Loucy (cell line): ENCODE measurements around the gene MADD.

Experiments used
- H2AFZ ChIP-seq: fragments of 200-600 bp; sonication (generic); 2 replicates; pipeline ENCODE4 v1.6.0; 2016; ENCODE audit warnings: antibody characterized with exemption, mild to moderate bottlenecking, low read length, moderate library complexity
- H3F3A ChIP-seq: fragments of 200-600 bp; 2 replicates; pipeline ENCODE4 v1.6.0; 2016; ENCODE audit warnings: antibody characterized with exemption, low read depth, mild to moderate bottlenecking
- H3K27me3 ChIP-seq: fragments of 200-600 bp; sonication (generic); 2 replicates; pipeline ENCODE4 v1.6.1; 2014; ENCODE audit warnings: low read length, mild to moderate bottlenecking; ENCODE audit not compliant: insufficient read depth, poor library complexity, severe bottlenecking
- H3K36me3 ChIP-seq: fragments of 200-600 bp; sonication (generic); 2 replicates; pipeline ENCODE4 v1.6.1; 2016; ENCODE audit warnings: low read length; ENCODE audit not compliant: insufficient read depth
- H3K4me1 ChIP-seq: fragments of 200-600 bp; sonication (generic); 2 replicates; pipeline ENCODE4 v1.5.1; 2014; ENCODE audit warnings: low read length, mild to moderate bottlenecking; ENCODE audit not compliant: insufficient read depth, poor library complexity, severe bottlenecking
- H3K4me2 ChIP-seq: fragments of 200-600 bp; sonication (generic); 2 replicates; pipeline ENCODE4 v1.6.0; 2014; ENCODE audit warnings: antibody characterized with exemption, low read length, low read depth, mild to moderate bottlenecking; ENCODE audit not compliant: poor library complexity, severe bottlenecking
- H3K4me3 ChIP-seq: fragments of 200-600 bp; sonication (generic); 2 replicates; pipeline ENCODE4 v1.5.1; 2014; ENCODE audit warnings: low read length, mild to moderate bottlenecking, mixed read lengths; ENCODE audit not compliant: poor library complexity, severe bottlenecking
- H3K79me2 ChIP-seq: fragments of 200-600 bp; sonication (generic); 2 replicates; pipeline ENCODE4 v1.6.1; 2014; ENCODE audit warnings: low read length; ENCODE audit not compliant: insufficient read depth
- H3K9ac ChIP-seq: fragments of 200-600 bp; sonication (generic); 2 replicates; pipeline ENCODE4 v1.6.0; 2014; ENCODE audit warnings: mild to moderate bottlenecking, low read depth, low read length, moderate library complexity; ENCODE audit not compliant: poor library complexity, severe bottlenecking
- H3K9me2 ChIP-seq: fragments of 200-600 bp; sonication (generic); replicated peaks from 2 replicates; pipeline ENCODE4 v1.6.1; 2016; ENCODE audit warnings: low read depth, low read length, mixed read lengths
- H3K9me3 ChIP-seq: fragments of 200-600 bp; sonication (generic); 2 replicates; pipeline ENCODE4 v1.6.1; 2014; ENCODE audit warnings: mild to moderate bottlenecking, antibody characterized with exemption, low read length, low read depth; ENCODE audit not compliant: insufficient read depth
- H4K20me1 ChIP-seq: fragments of 200-600 bp; sonication (generic); 2 replicates; pipeline ENCODE4 v1.6.0; 2014; ENCODE audit warnings: antibody characterized with exemption, low read length, mild to moderate bottlenecking; ENCODE audit not compliant: insufficient read depth, poor library complexity, severe bottlenecking
- CTCF ChIP-seq: fragments of 200-600 bp; sonication (generic); conservative IDR thresholded peaks from 2 replicates; pipeline ENCODE4 v1.5.1; 2014; ENCODE audit warnings: mild to moderate bottlenecking, antibody characterized with exemption, low read length
- EZH2phosphoT487 ChIP-seq: fragments of 200-600 bp; IDR thresholded peaks from 2 replicates; pipeline ENCODE4 v1.6.1; 2018; ENCODE audit warnings: antibody characterized with exemption, mild to moderate bottlenecking, moderate library complexity, borderline replicate concordance

Gene MADD

GRCh38 chr11:47264119-47264518 lies 5.8 kb upstream of the MADD start:
- no peak overlapping the region for H3K4me2 ChIP-seq
- H3K79me2 ChIP-seq: no peaks in the 10 kb centered on the region
- H3K9me2 ChIP-seq: no peaks in the 10 kb centered on the region
- H3K9me3 ChIP-seq: no peaks in the 10 kb centered on the region
- TF ChIP-seq CTCF: no peak
- no peak for TF ChIP-seq EZH2phosphoT487
- H3F3A ChIP-seq: peaks cover 7% of the 10 kb centered on the region
- H3K4me3 ChIP-seq: no peak overlapping the region
- no peaks in the 10 kb centered on the region for H3K27me3 ChIP-seq
- H3K36me3 ChIP-seq: no peaks in the 10 kb centered on the region
- H2AFZ ChIP-seq: no peak overlapping the region
- H3K4me1 ChIP-seq: peaks cover 49% of the 10 kb centered on the region
- H3K9ac ChIP-seq: peak overlapping the region; percentile 1
- no peaks in the 10 kb centered on the region for H4K20me1 ChIP-seq

- H3F3A ChIP-seq: peaks cover 10% of the 10 kb centered on the region
- H4K20me1 ChIP-seq: no peaks in the 10 kb centered on the region
- no peaks in the 10 kb centered on the region for H3K9me2 ChIP-seq
- H3K36me3 ChIP-seq: no peaks in the 10 kb centered on the region
- H3K79me2 ChIP-seq: no peaks in the 10 kb centered on the region
- H3K27me3 ChIP-seq: no peaks in the 10 kb centered on the region
- no peak overlapping the region for H3K4me3 ChIP-seq
- peaks cover 45% of the 10 kb centered on the region for H3K4me1 ChIP-seq
- no peaks in the 10 kb centered on the region for H3K9me3 ChIP-seq
- H2AFZ ChIP-seq: no peak overlapping the region
- peak overlapping the region; percentile 56 for H3K4me2 ChIP-seq
- peak overlapping the region; percentile 1 for H3K9ac ChIP-seq
- TF ChIP-seq EZH2phosphoT487 (no peak), CTCF (no peak)
These were observed 5.4 kb upstream of the MADD start for GRCh38 chr11:47264521-47264920.

- Histone ChIP-seq H4K20me1 (peaks cover 25% of the 10 kb centered on the region), H2AFZ (no peak overlapping the region), H3K79me2 (peaks cover 26% of the 10 kb centered on the region), H3K9me3 (no peaks in the 10 kb centered on the region), H3K4me3 (peak overlapping the region; percentile 75), H3K4me2 (peak overlapping the region; percentile 94), H3F3A (peaks cover 10% of the 10 kb centered on the region), H3K36me3 (no peaks in the 10 kb centered on the region), H3K27me3 (no peaks in the 10 kb centered on the region), H3K9me2 (no peaks in the 10 kb centered on the region), H3K9ac (peak overlapping the region; percentile 87), H3K4me1 (peaks cover 63% of the 10 kb centered on the region)
- no peak for TF ChIP-seq EZH2phosphoT487
- TF ChIP-seq CTCF: no peak
These were observed 2.1 kb upstream of the MADD start for GRCh38 chr11:47267876-47268275.
